ENCODE measurements around the gene ZNF800. TPM values are rescaled to one million over a fixed set of nuclear protein-coding genes. Genes with fewer than 3 reads are reported as not detected.

Gene ZNF800
- total and polyA plus RNA-seq, 10 donors: 8.8 to 54.0 (median 41.1) TPM

GRCh38 chr7:127389321-127389720, 3.2 kb downstream of the ZNF800 start:
- intact Hi-C loops (cut with DNase I; ENCODE audit: low total_unique reads): no loop called here
- no peak for TF ChIP-seq POLR2AphosphoS5 (IDR thresholded peaks at IDR 0.05)
- TF ChIP-seq POLR2A (IDR thresholded peaks at IDR 0.05): no peak
- no peak for TF ChIP-seq CTCF (IDR thresholded peaks at IDR 0.05 in 8 of 11, conservative IDR thresholded peaks at IDR 0.05 in 3 of 11)
- Histone ChIP-seq H3K27ac (no peak overlapping the region), H3K4me1 (peaks cover 22 to 88% (median 68%) of the 10 kb centered on the region in 6 donors), H3K9me3 (no peaks in the 10 kb centered on the region), H3K27me3 (replicated peaks in 1 of 7) (no peaks in the 10 kb centered on the region), H3K4me3 (no peak overlapping the region), H3K36me3 (peaks cover 0 to 63% (median 21%) of the 10 kb centered on the region in 6 donors)
- DNase-seq: no peak
- 90 to 93% (median 92%) methylated on average over 1 of the region's 1 CpG for WGBS, 5 donors

- H3K4me3 ChIP-seq: no peak overlapping the region
- 88 to 97% (median 93%) methylated on average over 2 of the region's 2 CpGs for WGBS, 5 donors
- DNase-seq: no peak
- peaks cover 0 to 76% (median 21%) of the 10 kb centered on the region in 6 donors for H3K36me3 ChIP-seq
- no peak overlapping the region for H3K27ac ChIP-seq
- H3K27me3 ChIP-seq (replicated peaks in 1 of 7): no peaks in the 10 kb centered on the region
- H3K4me1 ChIP-seq: peaks cover 23 to 88% (median 65%) of the 10 kb centered on the region in 6 donors
- no peaks in the 10 kb centered on the region for H3K9me3 ChIP-seq
- intact Hi-C loops (cut with DNase I; ENCODE audit: low total_unique reads): no loop called here
- TF ChIP-seq CTCF (IDR thresholded peaks at IDR 0.05 in 8 of 11, conservative IDR thresholded peaks at IDR 0.05 in 3 of 11) (no peak), POLR2A (IDR thresholded peaks at IDR 0.05) (no peak), POLR2AphosphoS5 (IDR thresholded peaks at IDR 0.05) (no peak)
Measured at GRCh38 chr7:127387974-127388373, 4.5 kb downstream of the ZNF800 start.

GRCh38 chr7:127383123-127383835, 9.2 kb downstream of the ZNF800 start:
- TF ChIP-seq POLR2A (IDR thresholded peaks at IDR 0.05): no peak
- no peak for TF ChIP-seq CTCF (IDR thresholded peaks at IDR 0.05 in 8 of 11, conservative IDR thresholded peaks at IDR 0.05 in 3 of 11)
- no peak for TF ChIP-seq POLR2AphosphoS5 (IDR thresholded peaks at IDR 0.05)
- H3K9me3 ChIP-seq: no peaks in the 10 kb centered on the region
- no peak overlapping the region for H3K27ac ChIP-seq
- H3K4me3 ChIP-seq: no peak overlapping the region
- intact Hi-C loops (cut with DNase I; ENCODE audit: low total_unique reads): no loop called here
- WGBS, 5 donors: 23 to 60% (median 52%) methylated on average over 1 of the region's 1 CpG
- no peaks in the 10 kb centered on the region for H3K27me3 ChIP-seq (replicated peaks in 1 of 7)
- no peak for DNase-seq
- H3K4me1 ChIP-seq: peaks cover 23 to 100% (median 74%) of the 10 kb centered on the region in 6 donors
- H3K36me3 ChIP-seq: peaks cover 0 to 74% (median 18%) of the 10 kb centered on the region in 6 donors

GRCh38 chr7:127382301-127383085, 10.0 kb downstream of the ZNF800 start:
- WGBS, 5 donors: 47 to 66% (median 59%) methylated on average over 2 of the region's 2 CpGs
- intact Hi-C loops (cut with DNase I; ENCODE audit: low total_unique reads): no loop called here
- Histone ChIP-seq H3K27ac (no peak overlapping the region), H3K36me3 (peaks cover 0 to 73% (median 17%) of the 10 kb centered on the region in 6 donors), H3K4me1 (peaks cover 20 to 100% (median 74%) of the 10 kb centered on the region in 6 donors), H3K9me3 (no peaks in the 10 kb centered on the region), H3K4me3 (no peak overlapping the region), H3K27me3 (replicated peaks in 1 of 7) (no peaks in the 10 kb centered on the region)
- TF ChIP-seq CTCF (IDR thresholded peaks at IDR 0.05 in 8 of 11, conservative IDR thresholded peaks at IDR 0.05 in 3 of 11): no peak
- no peak for TF ChIP-seq POLR2AphosphoS5 (IDR thresholded peaks at IDR 0.05)
- TF ChIP-seq POLR2A (IDR thresholded peaks at IDR 0.05): no peak
- no peak for DNase-seq

Data from spleen (tissue), 11 donors.